ENCODE results near the gene CNNM1. TPM values are rescaled to one million over a fixed set of nuclear protein-coding genes. Genes with fewer than 3 reads are reported as not detected.

CNNM1 gene
- 1 to 10 TPM in 1 of 3 donors, under 1 TPM in 2; 0.24 to 1.2 (median 0.38) TPM for total RNA-seq
- long read RNA-seq, donor 1 = 0 reads
- long read RNA-seq, donor 2 = 0 reads

DNA sequence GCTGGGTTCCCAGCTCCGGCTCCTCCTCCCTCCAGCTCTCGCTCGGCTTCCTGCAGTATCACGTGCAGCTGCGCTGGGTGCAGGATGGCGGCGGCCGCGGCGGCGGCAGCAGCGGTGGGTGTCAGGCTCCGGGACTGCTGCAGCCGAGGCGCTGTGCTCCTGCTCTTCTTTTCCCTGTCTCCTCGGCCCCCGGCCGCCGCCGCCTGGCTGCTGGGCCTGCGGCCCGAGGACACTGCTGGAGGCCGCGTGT lies at the start of gene CNNM1:
CNNM1 (plus strand) TSS at position 53 of the 250 bp plus-strand sequence; CDS start at position 85, 32 bp downstream.
- ATAC-seq = peak; percentile 66
- H3K4me3 ChIP-seq = no peak within 1 kb of the TSS
- TF ChIP-seq, protein P1, sequence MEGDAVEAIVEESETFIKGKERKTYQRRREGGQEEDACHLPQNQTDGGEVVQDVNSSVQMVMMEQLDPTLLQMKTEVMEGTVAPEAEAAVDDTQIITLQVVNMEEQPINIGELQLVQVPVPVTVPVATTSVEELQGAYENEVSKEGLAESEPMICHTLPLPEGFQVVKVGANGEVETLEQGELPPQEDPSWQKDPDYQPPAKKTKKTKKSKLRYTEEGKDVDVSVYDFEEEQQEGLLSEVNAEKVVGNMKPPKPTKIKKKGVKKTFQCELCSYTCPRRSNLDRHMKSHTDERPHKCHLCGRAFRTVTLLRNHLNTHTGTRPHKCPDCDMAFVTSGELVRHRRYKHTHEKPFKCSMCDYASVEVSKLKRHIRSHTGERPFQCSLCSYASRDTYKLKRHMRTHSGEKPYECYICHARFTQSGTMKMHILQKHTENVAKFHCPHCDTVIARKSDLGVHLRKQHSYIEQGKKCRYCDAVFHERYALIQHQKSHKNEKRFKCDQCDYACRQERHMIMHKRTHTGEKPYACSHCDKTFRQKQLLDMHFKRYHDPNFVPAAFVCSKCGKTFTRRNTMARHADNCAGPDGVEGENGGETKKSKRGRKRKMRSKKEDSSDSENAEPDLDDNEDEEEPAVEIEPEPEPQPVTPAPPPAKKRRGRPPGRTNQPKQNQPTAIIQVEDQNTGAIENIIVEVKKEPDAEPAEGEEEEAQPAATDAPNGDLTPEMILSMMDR (IDR thresholded peaks at IDR 0.05) = no peak
- H3K36me3 ChIP-seq (ENCODE audit: low read depth) = no peaks in the 10 kb centered on the region
- intact Hi-C loops (cut with DNase I, micrococcal nuclease) = no loop called here
- H3K4me1 ChIP-seq (ENCODE audit: low read depth) = peaks cover 7% of the 10 kb centered on the region
- H3K9me3 ChIP-seq = no peaks in the 10 kb centered on the region
- peak; percentile 15 to 55 (median 33) for DNase-seq

DNA sequence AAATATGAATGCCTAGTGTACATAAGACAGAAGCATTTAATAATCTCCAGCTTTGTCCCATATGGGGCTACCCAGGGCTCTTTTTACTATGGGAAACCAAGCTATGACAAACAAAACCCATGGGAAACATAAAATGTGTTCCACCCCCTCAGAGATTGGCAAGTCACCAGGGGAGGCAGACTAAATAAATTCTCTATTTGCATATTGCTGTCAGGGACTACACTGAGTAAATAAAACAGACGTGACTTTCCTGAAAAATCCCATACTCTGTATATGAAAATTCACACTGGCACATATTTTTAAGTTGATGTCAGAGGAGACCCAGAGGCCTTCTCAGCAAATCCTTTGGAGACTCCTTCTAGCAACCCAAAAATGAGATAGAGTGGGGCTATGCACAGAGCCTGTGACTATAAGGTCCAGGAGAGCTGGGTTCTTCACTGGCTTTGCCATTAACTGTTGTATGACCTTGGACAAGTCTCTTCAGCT lies 49.5 kb upstream of the CNNM1 start:
- ATAC-seq = peak; percentile 47
- peaks cover 11% of the 10 kb centered on the region for H3K9me3 ChIP-seq
- DNase-seq = no peak
- intact Hi-C loops (cut with DNase I, micrococcal nuclease) = no loop called here
- no peaks in the 10 kb centered on the region for H3K4me1 ChIP-seq (ENCODE audit: low read depth)
- no peak overlapping the region for H3K4me3 ChIP-seq
- TF ChIP-seq, protein P1 (IDR thresholded peaks at IDR 0.05) = no peak
- no peaks in the 10 kb centered on the region for H3K36me3 ChIP-seq (ENCODE audit: low read depth)

DNA sequence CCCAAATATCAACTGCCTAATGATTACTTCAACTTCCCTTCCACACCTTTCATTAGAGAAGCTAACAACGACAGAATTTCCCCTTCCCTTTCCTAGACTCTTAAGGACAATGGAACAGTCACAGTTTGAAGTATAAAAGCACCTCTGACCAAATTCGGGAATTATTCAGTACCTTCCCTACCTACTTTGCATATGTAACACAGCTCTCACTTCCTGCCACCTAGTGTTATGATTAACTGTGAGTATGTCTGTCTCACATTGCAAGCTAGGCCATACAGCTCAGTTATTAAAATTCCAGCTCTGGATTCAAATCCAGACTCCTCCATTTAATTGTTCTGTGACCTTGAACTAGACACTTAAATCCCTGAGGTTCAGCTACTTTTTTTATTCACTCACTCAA lies 48.7 kb upstream of the CNNM1 start:
- TF ChIP-seq, protein P1 (IDR thresholded peaks at IDR 0.05) = no peak
- intact Hi-C loops (cut with DNase I, micrococcal nuclease) = no loop called here
- Histone ChIP-seq H3K4me1 (ENCODE audit: low read depth) (no peaks in the 10 kb centered on the region), H3K4me3 (no peak overlapping the region), H3K36me3 (ENCODE audit: low read depth) (no peaks in the 10 kb centered on the region), H3K9me3 (peaks cover 11% of the 10 kb centered on the region)
- no peak for DNase-seq
- no peak for ATAC-seq

DNA sequence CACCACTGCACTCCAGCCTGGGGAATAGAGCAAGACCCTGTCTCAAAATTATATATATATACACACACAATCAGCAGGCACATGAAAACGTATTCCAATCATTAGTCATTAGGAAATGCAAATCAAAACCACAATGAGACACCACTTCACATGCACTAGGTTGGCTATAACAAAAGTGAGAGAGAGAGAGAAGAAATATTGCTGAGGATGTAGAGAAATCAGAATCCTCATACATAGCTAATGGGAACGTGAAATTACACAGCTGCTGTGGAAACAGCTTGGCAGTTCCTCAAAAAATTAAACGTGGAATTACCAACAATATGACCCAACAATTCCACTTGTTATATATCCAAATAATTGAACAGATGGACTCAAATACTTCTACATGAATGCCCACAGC lies 43.3 kb upstream of the CNNM1 start:
- intact Hi-C loops (cut with DNase I, micrococcal nuclease) = no loop called here
- Histone ChIP-seq H3K4me1 (ENCODE audit: low read depth) (no peaks in the 10 kb centered on the region), H3K9me3 (peaks cover 11% of the 10 kb centered on the region), H3K4me3 (no peak overlapping the region), H3K36me3 (ENCODE audit: low read depth) (no peaks in the 10 kb centered on the region)
- TF ChIP-seq, protein P1 (IDR thresholded peaks at IDR 0.05) = no peak
- DNase-seq (no peak), ATAC-seq (no peak)

DNA sequence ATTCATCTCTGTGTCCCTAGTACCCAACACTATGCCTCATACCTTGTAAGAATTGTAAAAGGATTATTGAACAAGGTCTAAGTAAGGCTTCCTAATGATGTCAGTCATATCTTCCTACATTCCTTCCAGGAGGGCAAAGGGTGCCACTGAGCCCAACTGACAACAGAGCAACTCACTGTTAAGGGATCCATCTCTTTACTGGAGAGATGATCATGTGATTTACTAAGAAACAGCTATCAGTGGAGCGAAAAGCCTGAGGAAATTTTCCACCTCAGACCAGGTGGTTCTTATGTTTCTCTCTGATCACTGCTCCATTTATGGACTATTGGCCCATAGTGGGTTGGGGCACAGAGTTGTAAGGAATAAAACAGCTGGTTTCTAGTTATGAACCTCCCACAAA lies 38.9 kb upstream of the CNNM1 start:
- intact Hi-C loops (cut with DNase I, micrococcal nuclease) = no loop called here
- TF ChIP-seq, protein P1 (IDR thresholded peaks at IDR 0.05) = no peak

DNA sequence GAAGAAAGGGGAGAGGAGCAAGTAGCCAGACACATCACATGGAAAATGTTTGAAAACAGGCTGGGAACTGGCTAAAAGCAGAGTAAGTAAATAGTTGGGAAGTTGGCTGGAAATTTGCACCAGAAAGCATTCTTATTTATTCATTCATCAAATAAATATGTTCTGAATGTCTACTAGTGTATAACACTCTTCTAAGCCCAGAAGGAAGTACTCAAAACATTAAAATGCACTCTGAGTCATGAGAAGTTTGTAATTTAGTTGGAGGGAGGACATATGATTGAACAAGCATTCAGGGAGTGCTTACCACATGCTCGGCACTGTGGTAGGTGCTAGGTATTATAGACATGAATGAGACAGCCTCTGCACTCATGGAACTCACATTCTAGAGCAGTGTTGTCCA lies 37.0 kb upstream of the CNNM1 start:
- H3K36me3 ChIP-seq (ENCODE audit: low read depth) = no peaks in the 10 kb centered on the region
- H3K4me1 ChIP-seq (ENCODE audit: low read depth) = no peaks in the 10 kb centered on the region
- no peaks in the 10 kb centered on the region for H3K9me3 ChIP-seq
- intact Hi-C loops (cut with DNase I, micrococcal nuclease) = no loop called here
- no peak for DNase-seq
- peak; percentile 52 for ATAC-seq
- no peak overlapping the region for H3K4me3 ChIP-seq
- TF ChIP-seq, protein P1 (IDR thresholded peaks at IDR 0.05) = no peak

More for the DNA sequence above, 38.9 kb upstream of the CNNM1 start:
- H3K4me3 ChIP-seq = no peak overlapping the region
- no peaks in the 10 kb centered on the region for H3K9me3 ChIP-seq
- ATAC-seq (no peak), DNase-seq (no peak)
- H3K36me3 ChIP-seq (ENCODE audit: low read depth) = no peaks in the 10 kb centered on the region
- no peaks in the 10 kb centered on the region for H3K4me1 ChIP-seq (ENCODE audit: low read depth)

All from mucosa of descending colon (tissue), 3 donors.